AG08396 (cell line): Measurements from ENCODE around the gene CAMK2D.

ENCODE experiments used
- DNase-seq: peaks from one replicate; pipeline ENCODE4 v3.0.0; 2012; ENCODE audit warnings: low spot score, mixed read lengths

CAMK2D gene

DNA sequence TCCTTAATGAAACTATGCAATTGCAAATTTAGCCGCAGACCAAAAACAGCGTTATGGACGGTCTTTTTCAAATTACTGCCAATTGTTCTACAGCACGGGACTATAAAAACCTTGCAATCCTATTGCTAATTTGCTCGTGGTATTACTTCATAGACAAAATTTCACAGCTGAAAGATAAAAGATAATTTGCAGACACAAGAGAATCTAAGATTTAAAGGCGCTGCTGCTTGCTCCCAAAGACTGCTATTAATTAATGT, 1.4 kb upstream of the CAMK2D start:
- DNase-seq, result no peak

GRCh38 chr4:113762186-113763028, 869 bp upstream of the CAMK2D start:
- peak; percentile 95 for DNase-seq

DNA sequence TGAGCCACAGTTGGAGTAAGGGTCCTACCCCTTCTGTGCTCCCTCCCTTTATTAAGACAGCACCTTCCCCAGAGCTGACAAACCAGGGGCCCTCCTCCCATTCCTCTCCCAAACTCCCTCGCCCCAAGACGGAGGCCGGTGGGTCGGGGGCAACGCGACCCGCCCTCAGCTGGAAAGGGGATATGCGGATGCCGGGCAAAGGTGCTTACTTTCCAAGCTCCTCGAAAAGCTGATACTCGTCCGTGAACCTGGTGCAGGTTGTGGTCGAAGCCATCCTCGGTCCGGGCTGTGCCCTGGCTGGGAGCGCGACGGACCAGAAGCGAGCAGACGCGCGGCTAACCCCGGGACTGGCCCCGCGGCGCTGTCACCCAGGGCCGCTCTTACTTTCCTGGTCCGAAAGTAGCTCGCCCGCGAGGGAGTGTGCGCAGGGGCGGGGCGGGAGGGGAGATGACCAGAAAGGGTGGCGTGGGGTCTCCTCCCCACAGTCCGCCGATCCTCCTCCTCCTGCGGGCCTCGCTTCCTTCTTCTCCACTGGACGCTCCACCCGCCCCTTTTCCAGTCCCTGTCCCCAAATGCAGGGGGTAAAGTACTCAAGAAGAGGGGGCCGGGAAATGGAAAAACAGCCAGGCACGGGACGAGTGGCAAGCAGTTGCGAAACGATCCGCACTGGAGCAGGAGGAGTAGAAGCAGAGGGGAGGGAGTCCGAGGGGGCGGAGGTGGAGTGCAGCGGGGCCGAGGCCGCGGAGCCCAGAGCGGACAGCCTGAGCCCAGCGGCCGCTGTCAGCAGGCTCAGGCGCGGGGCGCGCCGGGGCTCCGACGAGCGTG, 531 bp downstream of the CAMK2D start:
- peak; percentile 79 for DNase-seq

GRCh38 chr4:113760094-113760794, 1.3 kb downstream of the CAMK2D start:
- peak; percentile 12 for DNase-seq

GRCh38 chr4:113759696-113760093, 1.8 kb downstream of the CAMK2D start:
- no peak for DNase-seq

GRCh38 chr4:113758372-113758771, 3.2 kb downstream of the CAMK2D start:
- peak; percentile 47 for DNase-seq

- no peak for DNase-seq
Observed at GRCh38 chr4:113757486-113757885, 4.1 kb downstream of the CAMK2D start.

DNA sequence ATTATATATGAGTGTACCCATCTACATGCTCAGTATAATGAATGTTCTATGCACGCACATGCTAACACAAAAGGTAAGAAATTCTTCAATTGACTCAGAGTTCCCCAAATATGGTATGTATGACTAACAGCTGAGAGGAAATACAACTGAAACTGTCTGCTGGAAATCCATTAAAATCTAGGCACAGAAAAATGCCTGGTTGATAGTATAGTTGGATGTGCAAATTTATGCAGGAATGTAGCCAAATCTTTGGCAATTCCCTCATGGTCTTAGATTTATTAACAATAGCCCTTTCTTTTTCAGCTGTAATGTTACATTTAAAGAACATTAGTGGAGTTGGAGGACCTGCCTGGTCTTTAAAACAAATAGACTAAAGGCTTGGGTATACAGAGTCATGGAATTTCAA, 5.5 kb downstream of the CAMK2D start:
- DNase-seq, result peak; percentile 21

DNA sequence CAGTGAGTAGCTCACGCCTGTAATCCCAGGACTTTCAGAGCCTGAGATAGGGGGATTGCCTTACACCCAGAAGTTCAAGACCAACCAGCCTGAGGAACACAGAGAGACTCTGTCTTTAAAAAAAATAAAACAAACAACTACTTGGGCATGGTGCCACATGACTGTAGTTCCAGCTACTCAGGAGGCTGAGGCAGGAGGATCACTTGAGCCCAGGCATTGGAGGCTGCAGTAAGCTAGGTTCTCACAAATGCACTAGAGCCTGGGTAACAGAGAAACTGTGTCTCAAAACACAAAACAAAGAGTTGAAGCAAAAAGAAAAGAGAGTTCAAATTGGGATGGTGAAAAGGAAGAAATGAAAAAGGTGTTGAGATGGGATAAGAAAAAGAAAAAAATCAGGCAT, 10.8 kb downstream of the CAMK2D start:
- DNase-seq, result no peak

DNA sequence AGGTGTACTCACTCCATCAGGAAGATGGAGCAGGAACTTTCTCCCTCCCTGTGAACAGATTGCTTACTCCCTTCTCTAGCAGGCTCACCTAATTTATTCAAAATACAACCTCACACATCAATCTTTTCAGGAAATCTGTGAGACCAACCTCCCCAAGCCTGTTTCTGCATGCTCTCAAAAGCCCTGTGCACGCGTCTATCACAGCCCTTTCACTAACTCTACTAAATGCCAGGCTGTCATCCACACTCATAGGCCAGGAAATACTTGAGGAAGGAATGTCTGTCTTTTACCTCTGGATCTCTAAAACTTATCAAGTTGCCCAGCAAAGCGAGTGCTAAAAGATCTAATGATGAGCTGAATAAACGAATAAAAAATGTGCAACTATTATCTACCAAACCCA, 11.2 kb downstream of the CAMK2D start:
- DNase-seq, result no peak

DNA sequence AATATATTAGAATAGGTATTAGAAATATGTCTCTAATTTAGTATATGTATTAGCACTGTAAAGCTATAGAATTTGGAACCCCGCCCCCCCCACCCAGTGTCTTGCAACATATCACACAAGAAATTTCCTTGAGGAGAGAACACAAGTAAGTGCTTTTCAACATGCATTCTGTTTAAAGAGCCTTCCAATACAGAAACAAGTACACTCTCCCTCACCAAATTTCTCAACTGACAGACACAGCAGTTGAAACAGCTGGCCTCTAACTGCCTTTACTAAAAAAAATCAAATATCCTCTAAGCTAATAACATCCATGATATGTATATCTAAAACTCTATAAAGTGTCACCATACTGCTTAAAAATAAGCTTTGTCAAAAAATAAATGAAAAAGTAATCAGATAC, 12.4 kb downstream of the CAMK2D start:
- no peak for DNase-seq

- no peak for DNase-seq
Observed at GRCh38 chr4:113747949-113748348, 13.6 kb downstream of the CAMK2D start.

- no peak for DNase-seq
Observed at GRCh38 chr4:113745711-113746110, 15.8 kb downstream of the CAMK2D start.

- no peak for DNase-seq
Observed at GRCh38 chr4:113744667-113745240, 16.8 kb downstream of the CAMK2D start.

GRCh38 chr4:113743690-113744089, 17.8 kb downstream of the CAMK2D start:
- DNase-seq, result no peak

DNA sequence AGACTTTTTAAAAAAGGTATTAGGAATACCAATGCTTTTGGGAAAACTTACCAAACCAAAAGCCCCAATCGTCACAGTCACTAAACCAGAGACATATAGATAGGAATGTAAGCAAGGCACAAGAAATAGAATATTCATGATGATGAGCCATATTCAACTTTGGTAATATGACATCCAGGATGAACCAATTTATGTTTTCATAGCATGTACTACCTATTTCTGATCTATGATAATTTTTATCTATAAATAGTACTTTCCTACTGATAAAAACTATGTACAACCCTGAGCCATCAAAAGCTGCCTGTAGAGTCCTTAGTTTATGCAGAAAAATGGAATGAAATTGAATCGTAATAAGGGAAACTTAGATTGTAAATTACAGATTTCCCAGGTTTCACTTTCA, 18.9 kb downstream of the CAMK2D start:
- DNase-seq, result no peak

DNA sequence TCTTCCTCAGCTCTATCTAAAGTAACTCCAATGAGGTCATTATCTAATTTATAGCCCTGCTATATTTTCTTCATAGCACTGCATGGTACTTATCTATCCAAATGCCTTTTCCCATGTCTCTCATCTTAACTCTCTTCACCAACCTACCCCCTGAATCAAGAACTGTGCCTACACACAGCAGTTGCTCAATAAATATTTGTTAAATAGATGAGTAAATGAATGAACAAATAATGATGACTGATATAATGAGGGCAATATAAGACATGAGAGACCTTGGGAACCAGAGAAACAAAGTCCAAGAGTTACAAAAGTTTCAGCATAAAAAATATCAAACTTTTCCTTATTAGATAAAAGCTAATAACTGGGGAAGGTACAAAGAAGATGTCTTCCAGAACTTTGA, 19.6 kb downstream of the CAMK2D start:
- no peak for DNase-seq

DNA sequence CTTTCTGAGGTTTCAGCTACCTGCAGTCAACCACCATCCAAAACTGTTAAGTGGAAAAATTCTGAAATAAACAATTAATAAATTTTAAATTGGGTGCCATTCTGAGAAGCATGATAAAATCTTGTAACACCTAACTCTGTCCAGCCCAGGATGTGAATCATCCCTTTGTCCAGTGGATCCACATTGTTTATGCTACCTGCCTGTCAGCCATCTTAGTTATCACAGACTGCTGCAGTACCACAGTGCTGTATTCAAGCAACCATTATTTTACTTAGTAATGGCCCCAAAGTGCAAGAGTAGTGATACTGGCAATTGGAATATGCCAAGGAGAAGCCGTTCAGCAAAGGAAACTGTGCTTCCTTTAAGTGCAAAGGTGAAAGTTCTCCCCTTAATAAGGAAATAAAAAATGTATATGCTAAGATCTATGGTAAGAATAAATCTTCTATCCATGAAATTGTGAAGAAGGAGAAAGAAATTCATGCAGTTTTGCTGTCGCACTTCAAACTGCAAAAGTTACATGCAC, 20.6 kb downstream of the CAMK2D start:
- DNase-seq, result no peak

DNA sequence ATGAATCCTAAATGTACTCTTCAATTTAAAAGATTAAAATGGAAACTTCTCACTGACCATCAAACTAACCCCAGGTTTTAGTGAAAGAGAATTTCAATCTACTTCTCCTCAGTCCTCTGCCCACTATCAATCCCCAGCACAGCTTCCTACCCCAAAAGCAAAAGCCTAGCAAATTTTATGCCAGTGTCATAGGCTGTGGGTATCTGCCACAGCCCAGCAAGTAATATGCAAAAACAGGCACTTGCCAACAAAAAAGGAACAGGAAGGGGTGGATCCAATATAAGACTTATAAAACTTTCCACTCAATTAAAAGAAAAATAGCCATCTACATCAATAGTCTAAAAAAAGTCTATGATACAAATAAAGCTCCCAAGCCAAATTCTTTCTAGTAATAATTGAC, 22.3 kb downstream of the CAMK2D start:
- no peak for DNase-seq

- no peak for DNase-seq
Observed at GRCh38 chr4:113738251-113738650, 23.3 kb downstream of the CAMK2D start.

DNA sequence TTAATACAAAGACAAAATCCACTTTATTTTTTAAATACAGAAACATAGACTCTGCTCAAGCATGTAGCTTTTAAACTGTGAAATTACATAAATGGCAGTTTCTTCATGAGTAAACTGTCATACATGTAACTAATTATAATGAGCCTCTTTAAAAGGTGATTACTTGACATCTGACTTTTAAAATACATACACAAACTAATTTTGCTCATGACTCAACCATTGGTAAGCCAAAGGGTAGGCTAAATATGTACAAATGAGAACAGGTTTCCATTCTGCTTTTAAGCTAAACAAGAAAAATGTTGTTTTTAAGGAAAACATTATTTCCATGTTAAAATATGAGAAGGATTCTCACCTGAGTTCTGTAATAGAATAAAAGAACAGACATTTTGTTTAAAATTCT, 27.9 kb downstream of the CAMK2D start:
- DNase-seq, result no peak

DNA sequence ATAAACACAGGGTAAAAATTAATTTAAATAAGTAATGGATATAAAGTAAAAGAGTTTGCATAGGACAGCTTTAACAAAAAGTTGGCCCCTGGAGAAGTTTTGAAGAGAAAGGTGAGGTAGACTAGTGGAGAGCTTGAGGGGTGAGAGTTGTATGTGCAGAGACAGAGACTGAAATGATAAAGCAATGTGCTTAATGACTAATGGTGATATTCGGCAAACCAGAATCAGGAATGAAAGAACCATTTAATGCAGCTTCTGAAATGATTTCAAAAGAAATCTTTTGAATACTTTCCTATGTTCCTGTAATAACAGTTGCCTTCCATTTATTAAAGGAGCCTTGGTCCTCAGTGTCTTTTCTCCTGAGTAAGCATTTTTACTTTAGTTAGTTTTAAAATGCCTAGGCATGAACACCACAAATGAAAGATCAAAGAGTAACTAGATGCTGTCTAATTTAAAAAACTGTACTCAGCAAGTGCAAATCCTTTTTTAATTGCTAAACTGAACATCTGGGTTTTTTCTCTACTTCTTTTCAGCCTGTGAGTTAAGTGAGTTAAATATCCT, 28.5 kb downstream of the CAMK2D start:
- DNase-seq, result no peak
